ENCODE data around the gene IGF2BP3. TPM values are rescaled to one million over a fixed set of nuclear protein-coding genes. Genes with fewer than 3 reads are reported as not detected.

Gene IGF2BP3
- total RNA-seq, 1 experiment from 2014 or later, result 11.7 TPM

DNA sequence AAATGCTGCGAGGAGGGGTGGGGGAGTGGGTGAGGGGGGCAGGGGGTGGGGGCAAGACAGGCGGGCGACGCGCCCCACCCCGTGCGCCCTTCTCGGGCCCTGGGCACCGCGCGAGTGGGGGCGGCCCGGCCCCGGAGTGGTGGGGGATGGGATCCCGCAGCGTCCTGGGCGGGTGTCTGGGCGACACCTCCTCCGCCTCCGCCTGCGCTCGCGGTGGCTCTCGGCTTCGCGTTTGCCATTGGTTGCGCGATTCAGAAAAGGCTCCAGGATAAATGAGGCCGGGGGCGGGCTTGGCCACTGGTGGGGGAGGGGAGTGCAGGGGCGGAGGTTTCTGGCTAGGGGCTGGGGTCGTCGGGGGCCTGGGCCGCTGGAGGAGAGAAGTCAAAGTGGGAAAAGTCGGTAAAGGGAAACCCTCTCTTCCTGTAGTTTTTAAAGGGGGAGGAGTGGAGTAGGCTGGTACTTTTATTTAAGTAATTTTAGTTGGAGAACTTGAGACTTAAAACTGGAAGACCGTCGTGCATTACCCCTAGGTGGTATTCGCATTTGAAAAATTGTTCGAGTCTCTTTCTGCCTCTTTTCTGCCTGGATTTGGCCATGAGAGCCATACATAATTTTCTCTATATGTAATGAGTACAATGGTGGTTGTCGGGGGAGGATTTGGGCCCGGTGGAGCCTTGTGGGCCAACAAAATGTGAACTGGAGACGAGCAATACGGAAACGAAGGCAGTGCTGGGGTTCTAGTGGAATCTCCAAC is 992 bp upstream of the IGF2BP3 start:
- Histone ChIP-seq H3K4me1 (ENCODE audit: insufficient read depth, low read length) (peaks cover 36% of the 10 kb centered on the region), H3K36me3 (ENCODE audit: low read depth, low read length) (no peaks in the 10 kb centered on the region), H3F3A (ENCODE audit: low read length, unreplicated experiment) (no peaks in the 10 kb centered on the region), H3K27ac (ENCODE audit: low read length) (peak overlapping the region; percentile 79), H3K9ac (ENCODE audit: low read length) (peak overlapping the region; percentile 79), H3K27me3 (ENCODE audit: low read length) (peaks cover 9% of the 10 kb centered on the region; the same call in 1 of the 2 replicates), H3K4me3 (ENCODE audit: low read length) (peak overlapping the region; percentile 73), H3K9me2 (replicated peaks; ENCODE audit: low read length) (no peaks in the 10 kb centered on the region), H3K79me2 (ENCODE audit: low read length) (peaks cover 44% of the 10 kb centered on the region), H3K9me3 (ENCODE audit: low read length) (no peaks in the 10 kb centered on the region), H2AFZ (ENCODE audit: low read length) (peak overlapping the region; percentile 91), H3K4me2 (ENCODE audit: low read length) (peak overlapping the region; percentile 81), H4K20me1 (ENCODE audit: low read length) (no peaks in the 10 kb centered on the region)
- TF ChIP-seq EZH2phosphoT487 (IDR thresholded peaks at IDR 0.05; ENCODE audit: borderline replicate concordance, low read length), result no peak
- TF ChIP-seq EZH2 (IDR thresholded peaks at IDR 0.05; ENCODE audit: low read length, unreplicated experiment), result no peak
- TF ChIP-seq, protein P1, sequence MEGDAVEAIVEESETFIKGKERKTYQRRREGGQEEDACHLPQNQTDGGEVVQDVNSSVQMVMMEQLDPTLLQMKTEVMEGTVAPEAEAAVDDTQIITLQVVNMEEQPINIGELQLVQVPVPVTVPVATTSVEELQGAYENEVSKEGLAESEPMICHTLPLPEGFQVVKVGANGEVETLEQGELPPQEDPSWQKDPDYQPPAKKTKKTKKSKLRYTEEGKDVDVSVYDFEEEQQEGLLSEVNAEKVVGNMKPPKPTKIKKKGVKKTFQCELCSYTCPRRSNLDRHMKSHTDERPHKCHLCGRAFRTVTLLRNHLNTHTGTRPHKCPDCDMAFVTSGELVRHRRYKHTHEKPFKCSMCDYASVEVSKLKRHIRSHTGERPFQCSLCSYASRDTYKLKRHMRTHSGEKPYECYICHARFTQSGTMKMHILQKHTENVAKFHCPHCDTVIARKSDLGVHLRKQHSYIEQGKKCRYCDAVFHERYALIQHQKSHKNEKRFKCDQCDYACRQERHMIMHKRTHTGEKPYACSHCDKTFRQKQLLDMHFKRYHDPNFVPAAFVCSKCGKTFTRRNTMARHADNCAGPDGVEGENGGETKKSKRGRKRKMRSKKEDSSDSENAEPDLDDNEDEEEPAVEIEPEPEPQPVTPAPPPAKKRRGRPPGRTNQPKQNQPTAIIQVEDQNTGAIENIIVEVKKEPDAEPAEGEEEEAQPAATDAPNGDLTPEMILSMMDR (conservative IDR thresholded peaks at IDR 0.05; ENCODE audit: low read depth, low read length), result no peak
- DNase-seq (peak; percentile 78), ATAC-seq (peak; percentile 60)
- intact Hi-C loops (cut with micrococcal nuclease), result loop anchor here (2.0 kb wide), 1 partner anchor 60 kb away; the partner anchor contains the start of gene TRA2A
- ChIA-PET CTCF (no interaction called here), POLR2A (ENCODE audit: unreplicated experiment) (no interaction called here)
- BruUV-seq (replicated peaks), result TSS peak; percentile 75

DNA sequence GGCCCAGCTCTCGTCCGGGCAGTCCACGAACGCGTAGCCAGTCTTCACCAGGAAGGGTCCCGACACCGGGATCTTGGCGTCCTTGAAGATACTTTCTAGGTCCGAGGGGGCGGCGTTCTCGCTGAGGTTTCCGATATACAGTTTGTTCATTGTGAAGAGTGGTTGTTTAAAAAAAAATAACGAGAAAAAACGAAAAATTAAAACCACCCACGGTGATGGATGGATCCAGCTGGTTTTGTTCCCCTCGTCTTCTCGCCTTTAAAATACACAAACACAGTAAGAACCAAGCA is 385 bp downstream of the IGF2BP3 start:
- H4K20me1 ChIP-seq (ENCODE audit: low read length), result no peaks in the 10 kb centered on the region
- H3K9me3 ChIP-seq (ENCODE audit: low read length), result no peaks in the 10 kb centered on the region
- ATAC-seq (no peak), DNase-seq (no peak)
- H3F3A ChIP-seq (ENCODE audit: low read length, unreplicated experiment), result no peaks in the 10 kb centered on the region
- H3K4me1 ChIP-seq (ENCODE audit: insufficient read depth, low read length), result peaks cover 46% of the 10 kb centered on the region
- H2AFZ ChIP-seq (ENCODE audit: low read length), result peak overlapping the region; percentile 86
- TF ChIP-seq EZH2 (IDR thresholded peaks at IDR 0.05; ENCODE audit: low read length, unreplicated experiment), result no peak
- TF ChIP-seq EZH2phosphoT487 (IDR thresholded peaks at IDR 0.05; ENCODE audit: borderline replicate concordance, low read length), result no peak
- TF ChIP-seq, protein P1 (conservative IDR thresholded peaks at IDR 0.05; ENCODE audit: low read depth, low read length), result no peak
- POLR2A ChIA-PET (ENCODE audit: unreplicated experiment), result interaction anchor here (0.5 kb wide), 1 partner anchor 235 kb away, joined by 3 read pairs; no protein-coding TSS in a partner anchor
- H3K36me3 ChIP-seq (ENCODE audit: low read depth, low read length), result no peaks in the 10 kb centered on the region
- CTCF ChIA-PET, result interaction anchor here (0.6 to 0.7 kb wide), 2 partner anchors 33 to 273 kb away, joined by 3 to 4 read pairs; no protein-coding TSS in a partner anchor
- H3K4me2 ChIP-seq (ENCODE audit: low read length), result peak overlapping the region; percentile 81
- H3K79me2 ChIP-seq (ENCODE audit: low read length), result peaks cover 55% of the 10 kb centered on the region
- TSS peak; percentile 81 for BruUV-seq (replicated peaks)
- no peaks in the 10 kb centered on the region for H3K9me2 ChIP-seq (replicated peaks; ENCODE audit: low read length)
- peak overlapping the region; percentile 79 for H3K27ac ChIP-seq (ENCODE audit: low read length)
- 0 out of 2 replicates have a peak, but pooled peaks cover 7% of the 10 kb centered on the region for H3K27me3 ChIP-seq (ENCODE audit: low read length)
- H3K9ac ChIP-seq (ENCODE audit: low read length), result peak overlapping the region; percentile 79
- H3K4me3 ChIP-seq (ENCODE audit: low read length), result peak overlapping the region; percentile 73
- intact Hi-C loops (cut with micrococcal nuclease), result loop anchor here (2.0 kb wide), 1 partner anchor 61 kb away; the partner anchor contains the start of gene TRA2A
